PC-9 (cell line): ENCODE data around the gene LDHD.

Experiments used
- CTCF ChIP-seq: fragments of 200-600 bp; sonication (generic); conservative IDR thresholded peaks from 2 replicates; pipeline ENCODE4 v1.6.1; 2017; ENCODE audit warnings: mixed run types, antibody characterized with exemption, mild to moderate bottlenecking, moderate library complexity
- EZH2 ChIP-seq: fragments of 200-600 bp; sonication (generic); IDR thresholded peaks from 2 replicates; pipeline ENCODE4 v1.8.0; 2017; ENCODE audit warnings: antibody characterized with exemption, low read depth

- TF ChIP-seq CTCF (no peak), EZH2 (no peak)
Measured at GRCh38 chr16:75075688-75076268, 40.8 kb downstream of the LDHD start.
